Effector memory CD8-positive, alpha-beta T cell (primary cell): ENCODE results near the gene C9orf72.
"Not testable (repeated sequence)": the region's sequence is repeated elsewhere in the genome, so short reads cannot be mapped to it uniquely, and the experiment has no call there.

Experiments used
- ATAC-seq: fragments of 150-1000 bp; cut with Tn5 transposase; replicated peaks from 2 replicates; pipeline ENCODE4 v1.10.0; 2021; ENCODE audit warnings: mild to moderate bottlenecking, moderate library complexity
- DNase-seq, 3 experiments: peaks; one replicate each; pipeline ENCODE4 v3.0.0; 2021
- H3K27ac Mint-ChIP-seq, 2 donors: one replicate each; pipeline ENCODE4 v1.8.0; 2022; ENCODE audit warnings: mild to moderate bottlenecking in 2 of 2, mixed read lengths in 2 of 2, moderate library complexity in 2 of 2
- H3K27me3 Mint-ChIP-seq, 2 donors: one replicate each; pipeline ENCODE4 v1.8.0; 2022; ENCODE audit warnings: mixed read lengths in 2 of 2
- H3K36me3 Mint-ChIP-seq: one replicate; pipeline ENCODE4 v1.8.0; 2022; ENCODE audit warnings: mild to moderate bottlenecking, moderate library complexity, mixed read lengths; ENCODE audit not compliant: insufficient read depth
- H3K4me1 Mint-ChIP-seq, 2 donors: one replicate each; pipeline ENCODE4 v1.8.0; 2022; ENCODE audit warnings: low read depth in 2 of 2, mixed read lengths in 2 of 2
- H3K4me3 Mint-ChIP-seq, 2 donors: one replicate each; pipeline ENCODE4 v1.8.0; 2022; ENCODE audit warnings: mild to moderate bottlenecking in 2 of 2, mixed read lengths in 2 of 2, moderate library complexity in 2 of 2
- H3K9me3 Mint-ChIP-seq, 2 donors: one replicate each; pipeline ENCODE4 v1.8.0; 2022; ENCODE audit warnings: mixed read lengths in 2 of 2
- total RNA-seq, 9 experiments: gene quantifications; one replicate each; lab custom pipeline; 2026; lab: John Stamatoyannopoulos, UW

Gene C9orf72
- 3.7 to 56.0 (median 12.5) reads per million in 9 experiments for total RNA-seq

- DNase-seq (peak in 2 of 3 experiments; percentile 81 to 82), ATAC-seq (peak; percentile 71)
- Mint-ChIP-seq H3K4me1 (peaks cover 14 to 26% of the 10 kb centered on the region in 2 donors), H3K27ac (peak within 1 kb of the TSS; percentile 99 to 100), H3K9me3 (peaks cover 0 to 2% of the 10 kb centered on the region in 2 donors), H3K4me3 (peak within 1 kb of the TSS; percentile 97), H3K27me3 (no peaks in the 10 kb centered on the region), H3K36me3 (peaks cover 20% of the 10 kb centered on the region)
These were observed at the start of gene C9orf72 for GRCh38 chr9:27572918-27573633. C9orf72 (minus strand) TSS chr9:27573481; CDS start chr9:27567120, 6,361 bp downstream.

GRCh38 chr9:27622693-27623340 is 49.5 kb upstream of the C9orf72 start:
- Mint-ChIP-seq H3K36me3 (no peaks in the 10 kb centered on the region), H3K4me3 (no peak overlapping the region), H3K27ac (no peak overlapping the region), H3K27me3 (peaks cover 23 to 34% of the 10 kb centered on the region in 2 donors), H3K9me3 (no peaks in the 10 kb centered on the region), H3K4me1 (no peaks in the 10 kb centered on the region)
- no peak for DNase-seq
- no peak for ATAC-seq

GRCh38 chr9:27619743-27620142 is 46.5 kb upstream of the C9orf72 start:
- H3K9me3 Mint-ChIP-seq = no peaks in the 10 kb centered on the region
- H3K27ac Mint-ChIP-seq = no peak overlapping the region
- no peaks in the 10 kb centered on the region for H3K4me1 Mint-ChIP-seq
- ATAC-seq (no peak), DNase-seq (no peak)
- H3K36me3 Mint-ChIP-seq = no peaks in the 10 kb centered on the region
- H3K4me3 Mint-ChIP-seq = no peak overlapping the region
- H3K27me3 Mint-ChIP-seq = peaks cover 16 to 31% of the 10 kb centered on the region in 2 donors

GRCh38 chr9:27618066-27618465 is 44.8 kb upstream of the C9orf72 start:
- no peaks in the 10 kb centered on the region for H3K36me3 Mint-ChIP-seq
- H3K9me3 Mint-ChIP-seq = no peaks in the 10 kb centered on the region
- no peaks in the 10 kb centered on the region for H3K4me1 Mint-ChIP-seq
- ATAC-seq (no peak), DNase-seq (no peak)
- peaks cover 19 to 43% of the 10 kb centered on the region in 2 donors for H3K27me3 Mint-ChIP-seq
- no peak overlapping the region for H3K27ac Mint-ChIP-seq
- H3K4me3 Mint-ChIP-seq = no peak overlapping the region

GRCh38 chr9:27614551-27614950 is 41.3 kb upstream of the C9orf72 start:
- no peak overlapping the region for H3K27ac Mint-ChIP-seq
- no peaks in the 10 kb centered on the region for H3K36me3 Mint-ChIP-seq
- DNase-seq = no peak
- ATAC-seq = no peak
- no peaks in the 10 kb centered on the region for H3K9me3 Mint-ChIP-seq
- H3K27me3 Mint-ChIP-seq = peaks cover 51 to 64% of the 10 kb centered on the region in 2 donors
- H3K4me1 Mint-ChIP-seq = peaks cover 0 to 2% of the 10 kb centered on the region in 2 donors
- no peak overlapping the region for H3K4me3 Mint-ChIP-seq

GRCh38 chr9:27612036-27612435 is 38.8 kb upstream of the C9orf72 start:
- not testable (repeated sequence) for H3K9me3 Mint-ChIP-seq, DNase-seq, ATAC-seq, H3K4me1 Mint-ChIP-seq, H3K36me3 Mint-ChIP-seq, H3K4me3 Mint-ChIP-seq, H3K27ac Mint-ChIP-seq
- H3K27me3 Mint-ChIP-seq = peaks cover 55 to 78% of the 10 kb centered on the region in 2 donors

GRCh38 chr9:27610622-27611021 is 37.3 kb upstream of the C9orf72 start:
- Mint-ChIP-seq H3K9me3 (no peaks in the 10 kb centered on the region), H3K27ac (no peak overlapping the region), H3K4me3 (no peak overlapping the region), H3K36me3 (no peaks in the 10 kb centered on the region), H3K4me1 (peaks cover 0 to 2% of the 10 kb centered on the region in 2 donors), H3K27me3 (peaks cover 55 to 76% of the 10 kb centered on the region in 2 donors)
- no peak for DNase-seq
- no peak for ATAC-seq

GRCh38 chr9:27602954-27603353 is 29.7 kb upstream of the C9orf72 start:
- H3K27ac Mint-ChIP-seq = no peak overlapping the region
- no peaks in the 10 kb centered on the region for H3K9me3 Mint-ChIP-seq
- no peak for ATAC-seq
- no peaks in the 10 kb centered on the region for H3K4me1 Mint-ChIP-seq
- no peak for DNase-seq
- H3K4me3 Mint-ChIP-seq = no peak overlapping the region
- H3K27me3 Mint-ChIP-seq = peaks cover 17 to 19% of the 10 kb centered on the region in 2 donors
- H3K36me3 Mint-ChIP-seq = no peaks in the 10 kb centered on the region

- no peak overlapping the region for H3K27ac Mint-ChIP-seq
- H3K4me1 Mint-ChIP-seq = no peaks in the 10 kb centered on the region
- no peak overlapping the region for H3K4me3 Mint-ChIP-seq
- no peaks in the 10 kb centered on the region for H3K36me3 Mint-ChIP-seq
- peaks cover 17 to 19% of the 10 kb centered on the region in 2 donors for H3K27me3 Mint-ChIP-seq
- no peaks in the 10 kb centered on the region for H3K9me3 Mint-ChIP-seq
- DNase-seq = no peak
- no peak for ATAC-seq
These were observed 29.0 kb upstream of the C9orf72 start for GRCh38 chr9:27602142-27602861.

GRCh38 chr9:27601396-27601795 is 28.1 kb upstream of the C9orf72 start:
- Mint-ChIP-seq H3K9me3 (no peaks in the 10 kb centered on the region), H3K27ac (no peak overlapping the region), H3K4me1 (no peaks in the 10 kb centered on the region), H3K27me3 (peaks cover 19 to 23% of the 10 kb centered on the region in 2 donors), H3K4me3 (no peak overlapping the region), H3K36me3 (no peaks in the 10 kb centered on the region)
- DNase-seq (no peak), ATAC-seq (no peak)

GRCh38 chr9:27600256-27600655 is 27.0 kb upstream of the C9orf72 start:
- peaks cover 23 to 24% of the 10 kb centered on the region in 2 donors for H3K27me3 Mint-ChIP-seq
- DNase-seq = no peak
- no peaks in the 10 kb centered on the region for H3K36me3 Mint-ChIP-seq
- no peak overlapping the region for H3K4me3 Mint-ChIP-seq
- no peaks in the 10 kb centered on the region for H3K9me3 Mint-ChIP-seq
- H3K27ac Mint-ChIP-seq = no peak overlapping the region
- no peak for ATAC-seq
- no peaks in the 10 kb centered on the region for H3K4me1 Mint-ChIP-seq

GRCh38 chr9:27599870-27600238 is 26.6 kb upstream of the C9orf72 start:
- no peak overlapping the region for H3K27ac Mint-ChIP-seq
- no peaks in the 10 kb centered on the region for H3K36me3 Mint-ChIP-seq
- H3K4me1 Mint-ChIP-seq = no peaks in the 10 kb centered on the region
- ATAC-seq = no peak
- H3K4me3 Mint-ChIP-seq = no peak overlapping the region
- DNase-seq = no peak
- H3K9me3 Mint-ChIP-seq = no peaks in the 10 kb centered on the region
- peaks cover 23 to 25% of the 10 kb centered on the region in 2 donors for H3K27me3 Mint-ChIP-seq

- H3K36me3 Mint-ChIP-seq = no peaks in the 10 kb centered on the region
These were observed 26.0 kb upstream of the C9orf72 start for GRCh38 chr9:27599102-27599869.

More at GRCh38 chr9:27599102-27599869, 26.0 kb upstream of the C9orf72 start:
- DNase-seq (no peak), ATAC-seq (no peak)
- Mint-ChIP-seq H3K4me3 (no peak overlapping the region), H3K9me3 (no peaks in the 10 kb centered on the region), H3K27ac (no peak overlapping the region), H3K4me1 (no peaks in the 10 kb centered on the region), H3K27me3 (peaks cover 23 to 25% of the 10 kb centered on the region in 2 donors)
